A549 (cell line): ENCODE results near the gene MND1. TPM values are rescaled to one million over a fixed set of nuclear protein-coding genes. Genes with fewer than 3 reads are reported as not detected.
"Not testable (repeated sequence)": the region's sequence is repeated elsewhere in the genome, so short reads cannot be mapped to it uniquely, and the experiment has no call there.

Experiments
- ATAC-seq, 2 experiments: fragments of 200-7000 bp in 1 of 2; fragments of >200 bp in 1 of 2; cut with Nextera tagmentation in 1 of 2; cut with Tn5 transposase in 1 of 2; 3 replicates each; pipeline versions ENCODE4 v1.8.0 to v1.9.1; 2018 to 2020; ENCODE audit warnings: mild to moderate bottlenecking in 1 of 2, moderate library complexity in 1 of 2
- CTCF ChIA-PET: fragments of 300-600 bp; sonication (Branson Sonifier 250); formaldehyde crosslinking; extraction: SDS; loops from one replicate; lab custom pipeline; 2021; ENCODE audit warnings: antibody characterized with exemption, inconsistent platforms; lab: Yijun Ruan, JAX
- POLR2A ChIA-PET: fragments of 350-600 bp; formaldehyde crosslinking; extraction: SDS; loops from one replicate; lab custom pipeline; 2021; ENCODE audit warnings: antibody characterized with exemption, inconsistent platforms; lab: Yijun Ruan, JAX
- DNase-seq, 2 experiments: peaks; one replicate each; pipeline versions ENCODE4 v3.0.0 to v3.0.0-alpha.2; 2011 to 2016; ENCODE audit warnings: low read depth in 1 of 2, low spot score in 1 of 2
- FAIRE-seq: peaks from 2 replicates; lab custom pipeline; 2011; peaks lifted over from hg19 to GRCh38; lab: Jason Lieb, UNC
- H3K27ac ChIP-seq, 2 experiments: fragments of >200 bp; sonication (Bioruptor Twin); formaldehyde crosslinking; 3 replicates each; pipeline ENCODE4 v1.5.1; 2016 to 2017
- H3K4me1 ChIP-seq: fragments of >200 bp; sonication (Bioruptor Twin); formaldehyde crosslinking; 3 replicates; pipeline ENCODE4 v1.6.1; 2016
- H3K4me2 ChIP-seq: fragments of >200 bp; sonication (Bioruptor Twin); formaldehyde crosslinking; 3 replicates; pipeline ENCODE4 v1.6.1; 2016
- H3K4me3 ChIP-seq: fragments of >200 bp; sonication (Bioruptor Twin); formaldehyde crosslinking; 3 replicates; pipeline ENCODE4 v1.5.1; 2016
- H3K9me3 ChIP-seq: fragments of >200 bp; sonication (Bioruptor Twin); formaldehyde crosslinking; 3 replicates; pipeline ENCODE4 v1.6.1; 2016
- BHLHE40 ChIP-seq: IDR thresholded peaks from 2 replicates; pipeline ENCODE4 v1.6.1; 2012; ENCODE audit warnings: low read depth, low read length, inconsistent platforms
- CBX2 ChIP-seq: fragments of 200-600 bp; sonication (generic); IDR thresholded peaks from 2 replicates; pipeline ENCODE4 v1.6.1; 2016; ENCODE audit warnings: low read depth, mild to moderate bottlenecking, borderline replicate concordance
- CBX8 ChIP-seq: fragments of 200-600 bp; sonication (generic); IDR thresholded peaks from 2 replicates; pipeline ENCODE4 v1.6.1; 2016
- EHF ChIP-seq: fragments of 250-450 bp; sonication (Bioruptor Pico); IDR thresholded peaks from 2 replicates; pipeline ENCODE4 v1.5.0; 2020; ENCODE audit warnings: mild to moderate bottlenecking
- EHMT2 ChIP-seq: fragments of 200-600 bp; sonication (generic); IDR thresholded peaks from 2 replicates; pipeline ENCODE4 v1.6.1; 2016; ENCODE audit warnings: antibody characterized with exemption, low read depth, mild to moderate bottlenecking, moderate library complexity
- FOXS1 ChIP-seq: fragments of 250-450 bp; sonication (Bioruptor Pico); IDR thresholded peaks from 2 replicates; pipeline ENCODE4 v1.5.0; 2020; ENCODE audit warnings: mild to moderate bottlenecking, moderate library complexity
- HEYL ChIP-seq: fragments of 250-450 bp; sonication (Bioruptor Pico); IDR thresholded peaks from 2 replicates; pipeline ENCODE4 v1.8.0; 2021; ENCODE audit warnings: mild to moderate bottlenecking, moderate library complexity
- HOXA7 ChIP-seq: fragments of 250-450 bp; sonication (Bioruptor Pico); IDR thresholded peaks from 2 replicates; pipeline ENCODE4 v1.5.0; 2020; ENCODE audit warnings: mild to moderate bottlenecking, moderate library complexity
- HOXB13 ChIP-seq: fragments of 250-450 bp; sonication (Bioruptor Pico); IDR thresholded peaks from 2 replicates; pipeline ENCODE4 v1.5.0; 2020; ENCODE audit warnings: low read depth, mild to moderate bottlenecking, moderate library complexity
- JUN ChIP-seq, 2 experiments: fragments of >200 bp; sonication (Bioruptor Twin); formaldehyde crosslinking; IDR thresholded peaks; 2 replicates in 1 of 2; 3 replicates in 1 of 2; pipeline ENCODE4 v1.6.1; 2016 to 2017
- KDM5A ChIP-seq: fragments of 200-600 bp; sonication (generic); IDR thresholded peaks from 2 replicates; pipeline ENCODE4 v1.6.1; 2016; ENCODE audit warnings: antibody characterized with exemption, mild to moderate bottlenecking
- MAZ ChIP-seq: fragments of 150-350 bp; IDR thresholded peaks from 2 replicates; pipeline ENCODE4 v1.6.1; 2014; ENCODE audit warnings: antibody characterized with exemption, low read depth, low read length, borderline replicate concordance
- MYC ChIP-seq: IDR thresholded peaks from 2 replicates; pipeline ENCODE4 v1.6.1; 2012; ENCODE audit warnings: mild to moderate bottlenecking, inconsistent platforms, low read length, improper control_type of control experiment, borderline replicate concordance
- POLR2AphosphoS2 ChIP-seq: conservative IDR thresholded peaks from 2 replicates; pipeline ENCODE4 v1.6.1; 2012; ENCODE audit warnings: low read length, improper control_type of control experiment, inconsistent platforms
- RARB ChIP-seq: fragments of 250-450 bp; sonication (Bioruptor Pico); IDR thresholded peaks from 2 replicates; pipeline ENCODE4 v1.8.0; 2021; ENCODE audit warnings: mild to moderate bottlenecking, moderate library complexity
- RFX5 ChIP-seq: fragments of 450-650 bp; IDR thresholded peaks from 2 replicates; pipeline ENCODE4 v1.7.1; 2014; ENCODE audit warnings: antibody characterized with exemption, mild to moderate bottlenecking, moderate library complexity
- SMC3 ChIP-seq: fragments of >200 bp; sonication (Bioruptor Twin); formaldehyde crosslinking; IDR thresholded peaks from 3 replicates; pipeline ENCODE4 v1.6.1; 2018; ENCODE audit warnings: inconsistent platforms
- SREBF2 ChIP-seq: fragments of 450-650 bp; IDR thresholded peaks from 2 replicates; pipeline ENCODE4 v1.6.1; 2014; ENCODE audit warnings: mild to moderate bottlenecking, moderate library complexity
- ZC3H11A ChIP-seq: fragments of 450-650 bp; IDR thresholded peaks from 2 replicates; pipeline ENCODE4 v1.6.1; 2014; ENCODE audit warnings: antibody characterized with exemption, mild to moderate bottlenecking
- ZNF302 ChIP-seq: fragments of 250-450 bp; sonication (Bioruptor Pico); IDR thresholded peaks from 2 replicates; pipeline ENCODE4 v1.9.0; 2021; ENCODE audit warnings: inconsistent platforms, mild to moderate bottlenecking, moderate library complexity
- WGBS: methylation state at CpG from one replicate; pipeline ENCODE4 v1.1.6; 2017; ENCODE audit errors: missing lambda C conversion rate; 5-methylcytosine and 5-hydroxymethylcytosine counted together
- polyA plus RNA-seq, 4 experiments: library from polyadenylated mRNA; depleted of rRNA in 3 of 4; stranded (reverse); fragments of >200 nt; fragmentation: RNase III in 1 of 4; extraction: RNeasy Plus Mini Kit Qiagen cat#74134 plus additional on column Dnase treatment in 1 of 4; gene quantifications; 2 replicates in 3 of 4; 3 replicates in 1 of 4; pipeline ENCODE4 v1.2.3, GENCODE V29; 2011 to 2017
- TF ChIP-seq, protein P1 (sequence below): IDR thresholded peaks from 2 replicates; pipeline ENCODE4 v1.6.1; 2012
- TF ChIP-seq, protein P2 (sequence below): fragments of 200-600 bp; sonication (generic); IDR thresholded peaks from 2 replicates; pipeline ENCODE4 v1.6.1; 2016; ENCODE audit warnings: antibody characterized with exemption, mild to moderate bottlenecking, moderate library complexity
- TF ChIP-seq, protein P3 (sequence below): fragments of 450-650 bp; IDR thresholded peaks from 2 replicates; pipeline ENCODE4 v1.6.1; 2014; ENCODE audit warnings: antibody characterized with exemption
- TF ChIP-seq, protein P4 (sequence below): fragments of 250-450 bp; sonication (Bioruptor Pico); IDR thresholded peaks from 2 replicates; pipeline ENCODE4 v1.5.0; 2020; ENCODE audit warnings: low read depth, mild to moderate bottlenecking, moderate library complexity
- TF ChIP-seq, protein P5 (sequence below): fragments of 150-350 bp; IDR thresholded peaks from 2 replicates; pipeline ENCODE4 v1.6.1; 2014; ENCODE audit warnings: low read depth, mild to moderate bottlenecking, low read length

Gene MND1
- polyA plus RNA-seq, 2 of the 4 experiments (the other 2 are of a cell fraction) = 16.3 to 16.6 TPM

DNA sequence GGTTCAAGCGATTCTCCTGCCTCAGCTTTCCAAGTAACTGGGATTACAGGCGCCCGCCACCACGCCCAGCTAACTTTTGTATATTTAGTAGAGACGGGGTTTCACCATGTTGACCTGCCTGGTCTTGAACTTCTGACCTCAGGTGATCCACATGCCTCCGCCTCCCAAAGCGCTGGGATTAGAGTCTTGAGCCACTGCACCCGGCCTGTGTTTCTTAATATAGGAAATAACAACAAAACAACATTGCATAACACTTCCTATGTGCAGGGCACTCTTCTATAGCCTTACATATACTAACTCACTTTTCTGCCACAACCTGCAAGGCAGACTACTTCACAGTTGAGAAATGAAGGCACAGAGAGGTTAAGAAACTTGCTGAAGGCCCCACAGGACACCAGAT is 108.9 kb downstream of the MND1 start (continued):
- TF ChIP-seq, protein P1, sequence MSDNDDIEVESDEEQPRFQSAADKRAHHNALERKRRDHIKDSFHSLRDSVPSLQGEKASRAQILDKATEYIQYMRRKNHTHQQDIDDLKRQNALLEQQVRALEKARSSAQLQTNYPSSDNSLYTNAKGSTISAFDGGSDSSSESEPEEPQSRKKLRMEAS = no peak
- TF ChIP-seq FOXS1 (CRISPR knock-in tag) = no peak

DNA sequence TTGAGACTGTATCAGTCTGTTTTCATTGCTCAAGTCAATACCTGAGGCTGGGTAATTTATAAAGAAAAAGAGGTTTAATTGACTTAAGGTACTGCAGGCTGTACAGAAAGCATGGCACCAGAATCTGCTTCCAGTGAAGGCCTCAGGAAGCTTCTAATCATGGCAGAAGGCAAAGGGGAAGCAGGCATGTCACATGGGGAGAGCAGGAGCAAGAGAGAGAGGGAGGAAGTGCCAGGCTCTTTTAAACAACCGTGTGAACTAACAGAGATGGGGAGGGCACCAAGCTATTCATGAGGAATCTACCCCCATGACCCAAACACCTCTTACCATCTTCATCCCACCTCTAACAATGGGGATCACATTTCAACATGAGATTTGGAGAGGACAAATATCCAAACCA is 114.5 kb downstream of the MND1 start:
- Histone ChIP-seq H3K9me3 (no peaks in the 10 kb centered on the region), H3K4me1 (no peaks in the 10 kb centered on the region), H3K27ac (no peak overlapping the region), H3K4me2 (no peak overlapping the region), H3K4me3 (no peak overlapping the region)
- DNase-seq = no peak
- POLR2A ChIA-PET = no interaction called here
- 13% methylated on average over 1 of the region's 1 CpG for whole genome bisulfite sequencing
- no peak for TF ChIP-seq POLR2AphosphoS2
- no peak for TF ChIP-seq MAZ
- TF ChIP-seq SREBF2 = no peak
- TF ChIP-seq, protein P1 = no peak
- no peak for TF ChIP-seq HEYL (CRISPR knock-in tag)
- TF ChIP-seq EHMT2 = no peak
- no peak for TF ChIP-seq MYC
- TF ChIP-seq SMC3 = no peak
- CTCF ChIA-PET = no interaction called here
- FAIRE-seq = no peak
- ATAC-seq = no peak

DNA sequence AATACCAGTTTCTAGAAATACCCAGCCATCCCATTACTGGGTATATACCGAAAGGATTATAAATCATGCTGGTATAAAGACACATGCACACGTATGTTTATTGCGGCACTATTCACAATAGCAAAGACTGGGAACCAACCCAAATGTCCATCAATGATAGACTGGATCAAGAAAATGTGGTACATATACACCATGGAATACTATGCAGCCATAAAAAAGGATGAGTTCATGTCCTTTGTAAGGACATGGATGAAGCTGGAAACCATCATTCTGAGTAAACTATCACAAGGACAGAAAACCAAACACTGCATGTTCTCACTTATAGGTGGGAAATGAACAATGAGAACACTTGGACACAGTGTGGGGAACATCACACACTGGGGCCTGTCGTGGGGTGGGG is 117.1 kb downstream of the MND1 start:
- POLR2A ChIA-PET, FAIRE-seq, CTCF ChIA-PET, H3K27ac ChIP-seq, H3K4me1 ChIP-seq, ATAC-seq, H3K4me3 ChIP-seq, DNase-seq, H3K4me2 ChIP-seq, H3K9me3 ChIP-seq: not testable (repeated sequence)
- WGBS = 84% methylated on average over 4 of the region's 4 CpGs

DNA sequence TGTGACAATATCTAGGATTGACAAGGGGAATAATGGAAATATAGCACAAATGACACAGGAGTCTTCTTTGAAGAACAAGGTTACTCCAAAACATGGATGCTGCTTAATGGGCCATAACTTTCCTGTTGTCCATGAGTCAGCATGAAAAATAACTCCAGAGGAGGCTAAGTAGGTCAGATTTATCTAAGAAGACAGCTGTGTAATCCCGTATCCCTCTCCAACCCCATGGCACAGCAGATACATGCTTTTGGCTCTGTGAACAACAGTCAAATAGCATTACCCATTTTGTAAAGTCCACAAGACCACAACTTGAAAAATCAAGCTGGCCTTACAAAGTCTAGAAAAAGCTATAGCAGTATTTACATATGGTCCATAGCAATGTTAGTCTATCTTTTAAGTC is 119.6 kb downstream of the MND1 start:
- Histone ChIP-seq H3K4me1 (peaks cover 14% of the 10 kb centered on the region; the same call in 2 of the 3 replicates), H3K27ac (no peak overlapping the region), H3K9me3 (no peaks in the 10 kb centered on the region), H3K4me2 (no peak overlapping the region), H3K4me3 (no peak overlapping the region)
- CTCF ChIA-PET = no interaction called here
- FAIRE-seq (no peak), ATAC-seq (no peak), DNase-seq (no peak)
- 71% methylated on average over 1 of the region's 1 CpG for WGBS
- TF ChIP-seq, protein P2, sequence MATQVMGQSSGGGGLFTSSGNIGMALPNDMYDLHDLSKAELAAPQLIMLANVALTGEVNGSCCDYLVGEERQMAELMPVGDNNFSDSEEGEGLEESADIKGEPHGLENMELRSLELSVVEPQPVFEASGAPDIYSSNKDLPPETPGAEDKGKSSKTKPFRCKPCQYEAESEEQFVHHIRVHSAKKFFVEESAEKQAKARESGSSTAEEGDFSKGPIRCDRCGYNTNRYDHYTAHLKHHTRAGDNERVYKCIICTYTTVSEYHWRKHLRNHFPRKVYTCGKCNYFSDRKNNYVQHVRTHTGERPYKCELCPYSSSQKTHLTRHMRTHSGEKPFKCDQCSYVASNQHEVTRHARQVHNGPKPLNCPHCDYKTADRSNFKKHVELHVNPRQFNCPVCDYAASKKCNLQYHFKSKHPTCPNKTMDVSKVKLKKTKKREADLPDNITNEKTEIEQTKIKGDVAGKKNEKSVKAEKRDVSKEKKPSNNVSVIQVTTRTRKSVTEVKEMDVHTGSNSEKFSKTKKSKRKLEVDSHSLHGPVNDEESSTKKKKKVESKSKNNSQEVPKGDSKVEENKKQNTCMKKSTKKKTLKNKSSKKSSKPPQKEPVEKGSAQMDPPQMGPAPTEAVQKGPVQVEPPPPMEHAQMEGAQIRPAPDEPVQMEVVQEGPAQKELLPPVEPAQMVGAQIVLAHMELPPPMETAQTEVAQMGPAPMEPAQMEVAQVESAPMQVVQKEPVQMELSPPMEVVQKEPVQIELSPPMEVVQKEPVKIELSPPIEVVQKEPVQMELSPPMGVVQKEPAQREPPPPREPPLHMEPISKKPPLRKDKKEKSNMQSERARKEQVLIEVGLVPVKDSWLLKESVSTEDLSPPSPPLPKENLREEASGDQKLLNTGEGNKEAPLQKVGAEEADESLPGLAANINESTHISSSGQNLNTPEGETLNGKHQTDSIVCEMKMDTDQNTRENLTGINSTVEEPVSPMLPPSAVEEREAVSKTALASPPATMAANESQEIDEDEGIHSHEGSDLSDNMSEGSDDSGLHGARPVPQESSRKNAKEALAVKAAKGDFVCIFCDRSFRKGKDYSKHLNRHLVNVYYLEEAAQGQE = no peak
- TF ChIP-seq, protein P3, sequence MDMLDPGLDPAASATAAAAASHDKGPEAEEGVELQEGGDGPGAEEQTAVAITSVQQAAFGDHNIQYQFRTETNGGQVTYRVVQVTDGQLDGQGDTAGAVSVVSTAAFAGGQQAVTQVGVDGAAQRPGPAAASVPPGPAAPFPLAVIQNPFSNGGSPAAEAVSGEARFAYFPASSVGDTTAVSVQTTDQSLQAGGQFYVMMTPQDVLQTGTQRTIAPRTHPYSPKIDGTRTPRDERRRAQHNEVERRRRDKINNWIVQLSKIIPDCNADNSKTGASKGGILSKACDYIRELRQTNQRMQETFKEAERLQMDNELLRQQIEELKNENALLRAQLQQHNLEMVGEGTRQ = no peak
- no peak for TF ChIP-seq SMC3
- no peak for TF ChIP-seq CBX8
- TF ChIP-seq HOXB13 (CRISPR knock-in tag) = no peak
- TF ChIP-seq, protein P4, sequence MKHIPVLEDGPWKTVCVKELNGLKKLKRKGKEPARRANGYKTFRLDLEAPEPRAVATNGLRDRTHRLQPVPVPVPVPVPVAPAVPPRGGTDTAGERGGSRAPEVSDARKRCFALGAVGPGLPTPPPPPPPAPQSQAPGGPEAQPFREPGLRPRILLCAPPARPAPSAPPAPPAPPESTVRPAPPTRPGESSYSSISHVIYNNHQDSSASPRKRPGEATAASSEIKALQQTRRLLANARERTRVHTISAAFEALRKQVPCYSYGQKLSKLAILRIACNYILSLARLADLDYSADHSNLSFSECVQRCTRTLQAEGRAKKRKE = no peak
- TF ChIP-seq JUN (IDR thresholded peaks at IDR 0.05) = no peak
- TF ChIP-seq CBX2 = no peak
- TF ChIP-seq KDM5A = no peak
- TF ChIP-seq, protein P5, sequence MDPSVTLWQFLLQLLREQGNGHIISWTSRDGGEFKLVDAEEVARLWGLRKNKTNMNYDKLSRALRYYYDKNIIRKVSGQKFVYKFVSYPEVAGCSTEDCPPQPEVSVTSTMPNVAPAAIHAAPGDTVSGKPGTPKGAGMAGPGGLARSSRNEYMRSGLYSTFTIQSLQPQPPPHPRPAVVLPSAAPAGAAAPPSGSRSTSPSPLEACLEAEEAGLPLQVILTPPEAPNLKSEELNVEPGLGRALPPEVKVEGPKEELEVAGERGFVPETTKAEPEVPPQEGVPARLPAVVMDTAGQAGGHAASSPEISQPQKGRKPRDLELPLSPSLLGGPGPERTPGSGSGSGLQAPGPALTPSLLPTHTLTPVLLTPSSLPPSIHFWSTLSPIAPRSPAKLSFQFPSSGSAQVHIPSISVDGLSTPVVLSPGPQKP = no peak
- TF ChIP-seq EHF (CRISPR knock-in tag) = no peak
- TF ChIP-seq HOXA7 (CRISPR knock-in tag) = no peak
- TF ChIP-seq ZC3H11A = no peak
- no peak for TF ChIP-seq RARB (CRISPR knock-in tag)
- TF ChIP-seq ZNF302 (CRISPR knock-in tag) = no peak
- TF ChIP-seq BHLHE40 = no peak
- no peak for TF ChIP-seq HEYL (CRISPR knock-in tag)
- TF ChIP-seq RFX5 = no peak
- no peak for TF ChIP-seq SREBF2
- POLR2A ChIA-PET = no interaction called here
